Kasumi-1 (cell line): ENCODE results near the gene SNAP29.
"Not testable (repeated sequence)": the region's sequence is repeated elsewhere in the genome, so short reads cannot be mapped to it uniquely, and the experiment has no call there.

ENCODE experiments used
- DNase-seq, 2 experiments: peaks; one replicate each; lab custom pipeline; 2025; lab: John Stamatoyannopoulos, UW

SNAP29 gene

DNA sequence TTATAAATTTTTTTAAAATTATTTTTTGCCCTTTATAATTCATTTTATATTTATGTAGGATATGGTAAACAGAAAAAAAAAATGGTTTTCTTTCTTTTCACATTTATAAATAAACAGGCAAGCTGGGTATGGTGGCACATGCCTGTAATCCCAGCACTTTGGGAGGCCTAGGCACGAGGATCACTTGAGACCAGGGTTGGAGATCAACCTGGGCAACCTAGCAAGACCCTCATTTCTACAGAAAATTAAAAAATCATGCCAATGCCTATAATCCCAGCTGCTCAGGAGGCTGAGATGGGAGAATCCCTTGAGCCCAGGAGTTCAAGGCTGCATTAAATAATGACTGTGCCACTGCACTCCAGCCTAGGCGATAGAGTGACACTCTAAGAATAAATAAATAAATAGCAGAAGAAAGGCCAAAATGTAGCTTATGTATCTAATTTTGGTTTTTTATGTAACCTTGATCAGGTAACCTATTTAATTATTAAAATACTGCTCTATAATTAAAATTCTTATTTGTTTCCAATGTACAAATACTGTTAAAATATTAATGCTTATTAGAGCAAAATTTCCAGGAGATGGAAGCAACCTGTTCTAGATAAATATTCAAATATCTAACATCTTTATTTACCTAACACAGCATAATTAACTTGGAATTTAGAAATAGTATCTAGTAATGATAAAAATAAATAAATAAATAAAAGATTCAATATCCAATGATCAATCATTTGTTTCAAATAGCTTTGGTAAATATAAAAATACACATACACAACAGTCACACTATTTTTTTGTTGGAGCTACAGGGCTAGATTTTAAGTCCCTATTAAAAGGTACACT is 21.6 kb upstream of the SNAP29 start:
- no peak for DNase-seq

DNA sequence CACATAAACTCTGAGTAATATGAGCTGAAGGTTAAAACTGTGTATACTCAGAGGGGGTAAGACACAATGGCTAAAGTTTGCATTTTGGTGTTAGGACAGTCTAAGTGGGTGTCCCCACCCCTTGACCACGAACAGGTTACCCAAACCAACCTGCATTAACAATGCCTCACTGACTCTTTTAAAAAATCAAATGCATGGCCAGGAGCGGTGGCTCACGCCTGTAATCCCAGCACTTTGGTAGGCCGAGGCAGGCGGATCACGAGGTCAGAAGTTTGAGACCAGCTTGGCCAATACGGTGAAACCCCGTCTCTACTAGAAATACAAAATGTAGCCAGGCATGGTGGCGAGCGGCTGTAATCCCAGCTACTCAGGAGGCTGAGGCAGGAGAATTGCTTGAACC is 19.5 kb upstream of the SNAP29 start:
- DNase-seq = not testable (repeated sequence)

DNA sequence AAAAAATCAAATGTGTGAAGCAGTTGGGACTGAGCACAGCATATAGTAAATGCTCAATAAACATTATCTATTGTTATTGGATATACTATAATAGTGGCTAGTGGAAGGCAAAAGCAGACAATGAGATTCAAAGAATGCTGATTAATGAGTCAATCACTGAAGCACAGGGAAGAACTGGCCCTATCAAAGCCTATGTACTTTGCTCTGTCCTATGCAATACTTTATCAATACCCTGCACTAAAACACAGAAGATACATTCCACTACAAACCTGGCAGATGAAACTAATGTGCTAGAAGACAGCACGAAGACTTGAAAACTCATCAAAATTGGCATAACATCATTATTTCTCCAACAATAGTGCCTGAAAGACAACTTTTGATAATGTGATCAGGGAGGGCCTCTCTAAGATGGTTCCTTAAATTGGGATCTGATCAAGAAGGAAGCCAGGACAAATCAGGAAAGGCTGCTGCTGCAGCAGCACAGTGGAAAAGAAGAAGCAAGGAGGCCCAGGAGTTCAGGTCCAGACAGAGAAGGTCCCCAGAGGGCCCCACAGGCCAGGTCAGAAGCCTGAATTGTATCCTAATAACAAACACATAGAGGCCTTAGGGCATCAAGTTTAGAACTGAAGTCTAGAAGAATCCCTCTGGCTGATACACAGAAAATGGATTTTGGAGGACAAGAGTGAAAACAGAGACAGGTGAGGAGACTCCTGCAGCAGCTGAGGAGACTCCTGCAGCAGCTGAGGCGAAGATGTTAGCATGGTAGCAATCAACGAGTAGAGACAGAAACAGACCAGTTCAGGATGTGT is 18.8 kb upstream of the SNAP29 start:
- DNase-seq = no peak

DNA sequence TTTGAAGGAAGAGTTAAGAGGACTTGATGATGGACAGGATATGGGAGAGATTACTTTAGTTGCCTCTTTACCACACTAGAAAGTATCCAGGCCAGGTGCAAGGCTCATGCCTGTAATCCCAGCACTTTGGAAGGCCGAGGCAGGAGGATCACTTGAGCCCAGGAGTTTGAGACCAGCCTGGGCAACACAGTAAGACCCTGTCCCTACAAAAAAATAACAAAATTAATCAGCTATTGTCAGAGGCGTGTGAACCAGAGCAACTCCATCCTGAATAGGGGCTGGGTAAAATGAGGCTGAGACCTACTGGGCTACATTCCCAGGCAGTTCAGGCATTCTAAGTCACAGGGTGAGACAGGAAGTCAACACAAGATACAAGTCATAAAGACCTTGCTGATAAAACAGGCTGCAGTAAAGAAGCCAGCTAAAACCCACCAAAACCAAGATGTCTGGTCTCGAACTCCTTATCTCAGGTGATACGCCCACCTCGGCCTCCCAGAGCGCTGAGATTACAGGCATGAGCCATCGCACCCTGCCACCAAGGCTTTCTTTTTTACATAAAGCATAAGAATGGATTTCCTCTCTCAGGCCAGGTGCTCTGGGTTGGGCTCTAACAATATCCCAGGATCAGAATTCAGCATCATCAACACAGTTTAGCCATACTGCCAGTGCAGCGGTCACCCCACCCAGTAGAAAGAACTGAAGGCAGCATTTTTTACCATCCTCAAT is 18.0 kb upstream of the SNAP29 start:
- DNase-seq = no peak

DNA sequence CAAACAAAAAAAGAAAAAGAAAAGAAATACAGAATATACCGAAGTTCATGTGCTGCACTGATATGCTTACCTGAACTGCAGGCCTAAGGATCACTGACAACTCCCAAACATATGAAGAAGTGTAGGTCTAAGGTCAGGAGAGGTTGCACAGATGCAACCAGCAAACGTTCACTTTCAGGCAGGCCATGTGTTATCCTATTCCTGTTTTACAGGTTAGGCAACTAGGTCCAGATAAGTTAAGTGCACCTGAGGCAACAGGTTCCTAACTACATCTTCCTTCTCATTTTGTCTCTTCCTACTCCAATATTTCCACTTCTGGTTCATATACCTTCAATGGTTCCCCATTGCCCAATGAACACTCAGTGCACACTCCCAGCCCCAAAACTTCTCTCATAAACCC is 15.3 kb upstream of the SNAP29 start:
- DNase-seq = no peak

DNA sequence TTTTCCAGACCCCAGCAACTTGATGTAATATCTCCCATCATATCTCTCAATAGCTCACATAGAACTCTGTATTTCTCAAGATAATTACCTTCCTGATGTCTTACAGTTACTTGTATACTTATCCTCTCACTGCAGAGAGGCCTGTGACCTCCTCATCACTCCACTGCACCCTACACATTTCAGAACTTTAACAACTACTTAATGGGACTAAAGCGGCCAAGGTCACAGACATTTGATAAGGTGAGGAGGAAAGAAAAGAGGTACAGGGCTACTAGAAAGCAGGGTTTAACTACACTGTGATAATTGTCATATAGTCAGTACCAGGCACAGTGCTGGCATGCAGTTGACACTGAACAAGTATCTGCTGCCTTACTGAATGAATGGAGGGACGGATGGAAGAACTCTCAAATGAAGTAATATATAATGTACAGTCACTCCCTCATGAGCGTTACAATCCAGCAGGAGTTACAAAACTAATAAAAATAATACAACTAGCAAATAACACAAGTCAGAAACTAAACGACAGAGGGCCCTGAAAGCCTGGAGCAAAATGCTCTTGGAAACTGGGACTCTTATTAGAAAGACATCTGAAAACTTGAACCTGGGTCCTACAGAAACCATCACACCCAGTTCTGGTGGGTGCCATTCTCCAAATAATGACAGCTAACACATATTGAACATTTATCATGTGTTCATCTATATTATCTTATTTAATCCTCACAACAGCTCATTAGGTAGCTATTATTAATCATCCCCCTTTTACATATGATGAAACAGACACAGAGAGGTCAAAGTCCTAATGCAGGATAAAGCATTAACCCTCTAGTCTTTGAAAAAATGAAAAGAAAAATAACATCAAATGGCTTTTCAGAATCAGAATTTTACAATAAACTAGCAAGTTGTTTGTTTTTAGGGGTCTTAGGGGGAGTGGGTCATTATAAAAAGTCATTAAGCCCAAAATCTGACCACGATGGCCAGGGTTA is 14.5 kb upstream of the SNAP29 start:
- no peak for DNase-seq

DNA sequence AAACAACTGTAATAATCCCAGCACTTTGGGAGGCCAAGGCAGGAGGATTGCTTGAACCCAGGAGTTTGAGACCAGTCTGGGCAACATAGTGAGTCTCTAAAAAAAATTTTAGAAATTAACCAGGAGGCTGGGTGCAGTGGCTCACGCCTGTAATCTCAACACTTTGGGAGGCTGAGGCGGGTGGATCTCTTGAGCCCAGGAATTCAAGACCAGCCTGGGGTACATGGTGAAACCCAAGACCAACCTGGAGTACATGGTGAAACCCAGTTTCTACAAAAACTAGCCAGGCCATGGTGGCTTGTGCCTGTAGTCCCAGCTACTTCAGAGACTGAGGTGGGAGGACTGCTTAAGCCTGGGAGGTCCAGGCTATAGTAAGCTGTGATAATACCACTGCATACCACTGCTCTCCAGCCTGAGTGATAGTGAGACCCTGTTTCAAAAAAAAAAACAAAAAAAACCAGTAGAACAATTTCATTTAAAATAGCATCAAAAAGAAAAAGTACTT is 11.4 kb upstream of the SNAP29 start:
- no peak for DNase-seq

DNA sequence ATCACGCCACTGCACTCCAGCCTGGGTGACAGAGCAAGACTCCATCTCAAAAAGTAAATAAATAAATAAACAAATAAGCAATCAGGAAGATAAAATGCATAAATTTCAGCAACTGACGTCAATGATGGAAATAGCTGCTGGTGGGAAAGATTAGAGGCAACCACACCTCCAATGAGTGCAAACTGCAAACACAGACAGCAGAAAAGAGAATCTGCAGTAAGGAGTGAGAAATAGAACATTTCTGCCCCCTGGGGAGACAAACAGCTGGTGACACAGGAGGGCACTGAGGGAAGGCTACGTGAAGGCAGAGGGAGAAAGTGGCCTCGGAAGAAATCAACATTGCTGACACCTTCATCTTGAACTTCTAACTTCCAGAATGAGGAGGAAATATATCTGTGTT is 6.7 kb upstream of the SNAP29 start:
- no peak for DNase-seq

DNA sequence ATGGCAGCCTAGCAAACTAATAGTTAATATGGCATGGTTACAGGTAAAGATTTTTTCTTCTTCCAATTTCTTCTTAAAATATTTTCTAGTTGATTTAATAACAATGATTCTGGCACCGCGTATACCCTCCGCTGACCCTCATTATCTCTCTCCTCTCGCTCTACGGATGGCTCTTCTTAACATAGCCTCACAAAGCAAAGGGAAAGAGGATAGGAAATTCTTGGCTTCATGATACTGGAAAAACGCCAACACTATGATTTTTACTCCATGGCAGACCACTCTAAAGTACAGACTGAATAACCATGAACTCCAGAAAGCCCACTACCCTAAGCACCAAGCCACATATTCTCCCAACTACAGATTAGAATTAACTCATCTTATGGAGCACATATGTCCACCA is 6.3 kb upstream of the SNAP29 start:
- no peak for DNase-seq

DNA sequence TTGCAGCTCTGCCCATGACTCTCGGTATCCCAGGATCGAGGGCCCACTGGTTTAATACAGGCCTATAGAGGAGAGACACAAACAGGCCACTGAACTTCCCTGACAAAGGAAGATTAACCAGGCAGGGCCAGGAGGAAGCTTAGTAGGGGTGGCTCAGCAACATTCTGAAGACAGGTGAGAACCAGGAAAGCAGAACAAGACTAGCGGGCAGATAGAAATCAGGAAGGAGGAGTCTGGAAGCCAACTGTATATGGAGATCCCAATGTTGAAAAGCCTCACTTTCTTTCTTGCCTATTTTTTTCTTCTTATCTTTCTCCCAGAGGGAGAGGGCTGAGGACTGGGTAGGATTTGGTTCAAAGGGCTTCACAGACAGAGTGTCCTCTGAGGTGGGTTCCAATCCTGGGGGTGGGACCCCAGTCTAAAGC is 5.6 kb upstream of the SNAP29 start:
- DNase-seq = no peak

DNA sequence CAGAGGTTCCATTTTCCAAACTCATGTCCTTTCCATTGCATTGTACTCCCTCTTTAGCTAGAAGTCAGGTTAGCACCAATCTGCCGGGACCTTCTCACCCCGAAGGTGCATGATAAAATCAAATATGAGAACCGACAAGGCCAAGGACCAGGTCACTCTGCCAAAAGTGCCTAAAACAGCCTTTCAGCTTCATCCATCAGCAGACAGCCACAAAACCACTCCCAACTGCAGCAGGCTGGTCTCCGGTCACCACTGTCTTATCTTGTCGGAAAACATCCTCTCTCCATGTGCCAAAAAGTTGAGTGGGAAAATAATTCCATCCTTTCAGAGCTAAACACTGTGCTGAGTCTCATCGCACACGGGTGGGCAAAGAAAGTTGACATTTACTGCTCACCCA is 1.6 kb upstream of the SNAP29 start:
- no peak for DNase-seq

DNA sequence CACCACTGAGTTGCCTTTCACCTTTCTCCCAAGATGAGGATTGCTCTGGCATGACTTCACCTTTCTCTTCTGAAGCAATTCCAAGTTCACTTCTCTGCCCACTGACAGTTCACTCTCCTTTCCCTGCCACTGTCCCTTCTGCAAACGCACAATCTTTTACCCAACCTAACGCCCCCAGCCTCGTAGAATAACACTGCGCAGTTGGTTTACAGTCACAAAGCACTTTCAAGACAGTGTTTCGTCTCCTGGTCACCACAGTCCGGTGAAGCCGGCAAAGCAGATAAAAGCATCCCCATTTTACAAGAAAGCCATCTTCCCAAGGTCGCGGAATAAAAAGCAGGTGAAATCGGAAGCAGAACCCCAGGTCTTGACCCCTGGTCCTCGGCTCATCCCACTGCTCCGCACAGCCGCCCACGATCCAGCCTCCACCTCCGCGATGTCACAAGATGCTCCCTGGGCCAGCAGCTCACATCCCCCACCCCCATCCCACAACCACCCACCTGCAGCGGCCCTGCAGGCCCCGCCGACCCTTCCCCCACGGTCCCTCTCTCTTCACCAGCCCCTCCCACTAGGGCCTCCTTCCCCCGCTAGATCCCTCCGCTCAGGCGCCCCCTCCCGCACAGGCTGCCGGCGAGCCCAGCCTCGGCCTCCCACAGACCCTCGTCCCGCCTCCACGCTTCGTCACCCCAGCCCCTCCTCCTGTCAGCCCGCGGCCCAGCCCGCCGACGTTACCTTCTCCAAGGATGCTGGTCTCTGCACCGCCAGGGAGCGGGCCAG is 781 bp upstream of the SNAP29 start:
- peak; percentile 67 to 71 for DNase-seq

DNA sequence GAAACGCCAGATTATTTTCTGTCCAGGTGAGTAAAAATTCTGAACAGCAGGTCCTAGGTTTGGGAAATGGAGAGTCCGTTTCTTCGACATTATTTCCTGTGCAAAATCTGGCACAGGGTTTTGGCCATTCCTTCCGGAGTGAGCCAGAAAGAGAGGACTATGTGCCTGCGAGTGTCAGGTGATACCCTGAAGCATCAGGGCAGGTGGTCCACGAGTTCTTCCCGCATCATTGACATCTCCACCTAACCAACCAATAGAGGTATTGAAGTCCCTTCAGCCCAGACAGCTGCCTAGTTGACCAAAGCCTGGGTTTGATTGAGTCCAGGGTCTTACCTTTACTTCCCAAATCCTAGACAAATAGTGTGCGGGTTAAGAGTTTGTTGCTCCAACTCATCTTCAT is 808 bp downstream of the SNAP29 start:
- no peak for DNase-seq

DNA sequence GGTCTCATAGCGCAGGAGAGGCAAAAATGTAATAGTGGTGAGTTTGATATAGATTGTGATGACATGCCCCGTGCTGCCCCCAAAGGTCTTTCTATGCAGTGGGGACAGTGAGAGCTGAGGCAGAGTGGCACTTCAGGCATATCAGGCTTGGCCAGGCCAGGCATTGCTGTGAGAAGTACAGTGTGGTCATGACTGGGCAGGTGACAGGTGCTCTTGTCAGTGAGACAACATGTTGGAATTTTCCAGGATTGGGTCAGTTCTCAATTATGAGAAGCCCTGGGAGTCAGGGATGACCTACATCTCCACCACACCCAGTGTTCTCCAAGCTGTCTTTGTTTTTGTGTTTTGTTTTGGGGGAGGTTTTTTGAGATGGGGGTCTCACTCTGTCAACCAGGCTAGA is 3.7 kb downstream of the SNAP29 start:
- no peak for DNase-seq

DNA sequence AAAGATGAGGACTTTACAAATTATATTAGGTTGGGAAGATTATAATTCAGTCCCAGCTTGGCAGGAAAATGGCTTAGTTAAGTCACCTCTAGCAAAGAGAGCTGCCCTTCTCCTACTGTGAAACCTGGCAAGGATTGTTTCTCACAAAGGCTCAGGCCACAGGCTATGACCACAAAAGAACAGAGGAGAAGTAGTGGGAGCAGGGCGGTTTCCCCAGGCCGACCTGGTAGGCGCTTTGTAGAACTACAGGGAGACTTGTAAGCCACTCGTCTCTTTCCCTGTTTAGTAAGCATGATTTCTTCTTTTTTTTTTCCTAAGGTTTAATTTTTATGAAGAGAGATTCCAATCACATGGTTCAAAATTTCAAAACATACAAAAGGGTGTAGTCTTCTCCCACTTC is 4.6 kb downstream of the SNAP29 start:
- no peak for DNase-seq

DNA sequence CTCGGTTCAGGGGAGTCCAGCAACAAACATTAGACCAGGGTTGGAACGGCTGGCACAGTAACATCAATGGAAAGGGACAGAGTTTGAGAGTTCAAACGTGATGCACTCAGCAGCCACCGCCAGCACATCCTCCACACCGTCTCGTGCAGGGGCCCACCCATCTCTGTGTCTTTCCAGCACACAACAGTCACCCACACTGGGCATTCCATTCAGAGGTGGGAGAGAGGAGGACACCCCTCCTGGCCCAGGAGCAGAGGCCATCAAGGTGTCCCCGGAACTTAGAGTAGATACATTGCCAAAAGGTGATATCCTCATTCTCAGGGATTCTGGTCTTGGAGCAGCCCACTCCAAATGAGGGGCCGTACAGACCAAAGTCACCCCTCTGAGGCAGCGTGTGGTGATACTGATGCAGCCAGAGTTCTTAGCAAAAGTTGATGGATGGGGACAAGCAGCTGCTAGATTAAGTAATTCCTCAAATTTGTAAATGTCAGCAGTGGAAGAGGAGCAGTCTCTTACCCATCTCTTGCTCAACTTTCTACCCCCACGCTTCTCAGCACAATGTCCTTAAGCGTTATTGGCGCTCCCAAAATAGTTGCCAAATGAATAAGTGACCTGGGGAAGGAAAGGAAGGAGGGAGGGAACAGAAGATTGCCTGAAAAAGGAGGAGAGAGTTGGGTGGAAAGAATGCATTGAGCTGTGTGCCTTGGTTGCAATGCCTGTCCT is 5.5 kb downstream of the SNAP29 start:
- DNase-seq = no peak

DNA sequence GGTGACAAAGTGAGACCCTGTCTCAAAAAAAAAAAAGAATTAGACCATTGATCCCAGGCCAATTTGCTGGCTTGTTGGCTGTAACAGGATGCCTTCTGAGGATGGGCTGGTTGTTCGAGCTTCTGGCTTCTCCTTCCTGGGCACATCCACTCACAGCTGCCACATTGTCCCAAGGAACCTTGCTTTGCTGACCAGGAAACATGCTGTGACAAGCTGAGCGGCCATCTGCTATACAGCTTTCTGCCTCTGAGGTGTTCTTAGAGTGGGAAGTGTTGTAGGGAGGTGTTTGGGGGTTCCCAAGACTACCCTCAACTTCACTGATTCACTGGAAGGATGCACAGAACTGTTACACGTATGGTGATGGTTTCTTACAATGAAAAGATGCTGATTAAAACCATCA is 6.5 kb downstream of the SNAP29 start:
- DNase-seq = no peak

DNA sequence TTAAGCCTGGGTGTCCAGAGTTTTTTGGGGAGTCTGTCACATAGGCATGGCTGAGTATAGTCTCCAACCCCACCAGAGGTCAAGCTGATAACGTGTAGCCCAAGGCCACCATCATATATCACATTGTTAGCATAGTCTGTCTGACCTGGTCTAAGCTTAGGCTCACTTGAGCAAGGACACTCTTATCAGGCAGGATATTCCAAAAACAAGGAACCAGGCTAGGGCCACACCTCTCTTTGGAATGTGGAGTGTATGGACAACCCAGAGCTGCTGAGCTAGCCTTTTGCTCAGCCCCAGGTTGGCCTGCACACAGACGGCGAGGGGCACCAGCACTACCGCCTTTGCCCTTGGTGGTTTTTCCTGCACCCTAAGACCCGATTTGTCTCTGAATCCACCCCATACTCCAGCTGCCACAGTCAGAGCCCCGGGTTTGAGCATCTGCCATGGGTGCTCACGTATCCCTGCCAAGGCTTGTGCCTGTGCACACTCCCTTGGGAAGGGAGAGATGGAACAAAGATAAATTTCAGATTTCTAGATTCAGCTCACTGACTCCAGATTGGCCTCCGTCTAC is 7.2 kb downstream of the SNAP29 start:
- DNase-seq = no peak

DNA sequence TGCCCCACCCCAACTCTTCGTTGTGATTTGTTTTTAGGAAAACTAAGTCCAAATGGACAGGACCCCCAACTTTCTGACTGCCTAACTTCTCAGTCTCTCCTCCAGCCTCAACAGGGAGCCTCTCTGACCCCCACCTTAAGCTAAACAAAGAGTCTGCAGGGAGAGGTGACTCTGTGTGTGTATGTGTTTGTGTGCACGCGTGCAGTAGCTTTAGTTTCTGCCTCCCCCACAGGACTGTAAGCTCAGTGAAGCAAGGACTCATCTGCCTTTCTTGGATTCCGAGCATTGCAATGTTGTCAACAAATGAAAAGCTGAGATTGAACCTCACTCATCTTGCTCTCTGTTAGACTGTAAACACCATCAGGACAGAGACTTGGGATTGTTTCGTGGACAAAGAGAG is 7.9 kb downstream of the SNAP29 start:
- DNase-seq = no peak
